NCI-H2196 (cell line): ENCODE data around the gene FABP3.
"Not testable (repeated sequence)": the region's sequence is repeated elsewhere in the genome, so short reads cannot be mapped to it uniquely, and the experiment has no call there.

Source experiments
- DNase-seq: peaks from one replicate; lab custom pipeline; 2025; ENCODE audit not compliant: unreplicated experiment; lab: John Stamatoyannopoulos, UW

The FABP3 gene

DNA sequence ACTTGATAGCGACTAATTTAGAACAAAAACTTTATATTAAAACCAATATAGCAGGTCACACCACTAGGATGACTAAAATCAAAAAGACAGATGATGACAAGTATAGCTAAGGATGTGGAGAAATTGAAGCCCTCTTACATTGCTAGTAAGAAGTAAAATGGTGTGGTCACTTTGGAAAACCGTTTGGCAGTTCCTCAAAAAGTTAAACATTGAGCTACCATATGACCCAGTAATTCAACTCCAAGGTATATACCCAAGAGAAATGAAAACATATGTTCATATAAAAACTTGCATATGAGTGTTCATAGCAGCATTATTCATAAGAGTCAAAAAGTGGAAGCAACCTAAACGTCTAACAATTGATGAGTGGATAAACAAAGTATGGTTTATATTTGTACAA lies 27.1 kb upstream of the FABP3 start:
- no peak for DNase-seq

DNA sequence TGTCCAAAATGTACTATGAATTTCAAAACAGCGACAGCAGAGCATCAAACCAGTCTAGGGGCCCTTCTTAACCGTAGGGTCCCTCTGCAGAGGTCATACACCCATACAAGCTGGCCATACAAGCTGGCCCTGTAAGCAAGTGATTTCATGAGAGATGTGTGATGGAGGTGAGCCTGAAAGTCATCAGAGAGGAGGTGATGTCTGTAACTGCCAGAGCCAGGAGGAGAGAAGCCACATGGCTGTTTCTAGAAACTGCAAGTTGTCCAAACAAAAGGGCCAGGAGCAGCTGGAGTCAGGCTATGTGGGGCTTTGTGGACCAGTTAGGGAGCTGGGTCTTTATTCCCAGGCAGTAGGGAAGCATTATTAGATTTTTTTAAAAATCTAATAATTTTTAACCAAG lies 25.4 kb upstream of the FABP3 start:
- DNase-seq = no peak

DNA sequence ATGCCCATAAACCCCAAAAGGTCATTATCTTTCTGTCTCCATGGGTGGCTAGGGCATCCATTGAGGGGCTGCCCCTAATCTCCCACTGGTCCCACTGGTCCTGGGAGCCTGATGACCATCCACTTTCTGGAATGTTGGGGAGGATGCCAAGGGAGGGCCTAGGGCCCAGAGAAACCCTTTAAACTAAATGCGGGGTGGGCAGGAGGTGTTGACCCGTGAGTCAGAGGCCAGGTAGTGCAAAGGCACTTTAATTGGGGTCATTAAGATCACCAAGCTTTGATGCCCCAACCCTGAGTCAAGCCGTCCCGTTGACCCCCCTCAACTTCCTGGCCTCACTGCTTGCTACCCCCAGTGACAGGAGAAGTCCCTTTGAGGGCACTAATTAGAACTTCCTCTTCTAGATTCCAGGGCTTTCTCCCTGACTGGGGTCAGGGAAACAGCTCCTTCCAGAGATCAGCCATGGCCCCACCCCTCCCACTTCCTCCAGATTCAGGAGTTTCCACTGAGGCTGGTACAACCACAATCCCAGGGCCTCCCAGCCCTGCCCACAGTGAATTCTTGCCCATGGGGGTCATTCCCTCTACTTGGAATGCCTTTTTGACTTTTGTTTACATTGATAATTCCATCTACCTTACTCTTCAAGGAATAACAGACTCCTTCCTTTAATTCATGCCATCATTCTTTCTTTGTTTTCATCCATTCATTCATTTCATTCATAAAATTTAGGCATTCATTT lies 24.7 kb upstream of the FABP3 start:
- no peak for DNase-seq

DNA sequence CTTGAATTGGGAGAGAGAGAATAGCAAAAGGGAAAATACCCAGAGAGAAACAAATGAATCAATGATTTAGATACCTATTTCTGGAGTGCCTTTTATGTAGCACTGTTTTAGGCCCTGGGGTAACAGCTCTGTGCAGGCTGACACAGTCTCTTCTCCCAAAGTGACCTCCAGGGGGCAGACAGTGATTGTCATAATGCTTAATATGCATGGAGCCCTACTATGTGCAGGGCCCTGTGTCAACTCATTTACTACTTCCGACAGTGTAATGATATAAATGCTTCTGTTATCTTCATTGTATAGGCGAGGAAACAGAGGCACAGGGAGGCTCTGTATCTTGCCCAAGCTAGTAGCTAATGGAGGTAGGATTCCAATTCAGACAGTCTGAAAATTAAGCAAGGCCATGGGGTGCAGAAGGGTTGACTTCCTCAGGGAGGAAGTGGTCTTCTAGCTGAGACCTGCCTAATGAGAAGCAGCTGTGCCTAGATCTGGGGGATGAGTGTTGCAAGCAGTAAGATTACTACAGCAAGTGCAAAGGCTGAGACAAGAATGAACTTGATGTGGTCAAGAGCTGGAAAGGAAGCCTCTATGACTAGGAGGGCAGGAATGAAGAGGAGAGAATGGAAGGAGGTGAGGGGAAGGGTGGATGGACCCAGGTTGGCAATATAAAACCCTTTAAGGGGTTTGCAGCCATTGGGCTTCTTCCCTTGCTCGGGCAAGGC lies 23.9 kb upstream of the FABP3 start:
- DNase-seq = no peak

DNA sequence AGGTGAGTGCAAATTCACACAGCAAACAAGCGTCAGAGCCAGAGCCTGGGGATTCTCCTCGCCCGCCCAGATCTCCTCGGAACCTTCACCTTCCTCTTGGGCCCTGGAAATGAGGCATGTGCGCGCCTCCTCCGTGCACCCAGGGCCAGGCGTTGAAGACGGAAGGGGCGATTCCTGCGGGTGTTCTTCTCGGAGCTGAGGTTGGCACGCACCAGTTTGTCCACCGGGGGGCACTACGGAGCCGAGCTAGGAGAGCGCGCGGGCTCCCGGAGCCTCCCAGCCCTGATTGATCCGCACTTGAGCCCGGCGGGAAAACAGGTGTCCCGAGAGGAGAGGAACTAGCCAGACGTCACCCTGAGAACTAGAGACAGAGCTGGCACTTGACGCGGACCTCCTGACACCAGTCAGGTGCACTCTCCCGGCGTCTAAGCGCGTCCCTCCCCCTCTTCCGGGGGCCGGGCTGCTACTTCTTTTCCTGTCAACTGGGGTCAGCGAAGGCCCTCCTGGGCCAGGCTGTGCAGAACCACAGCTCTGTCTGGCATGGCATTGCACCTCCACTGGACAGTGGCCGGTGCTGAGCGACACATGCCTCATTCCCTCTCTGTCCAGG lies 21.8 kb upstream of the FABP3 start:
- peak; percentile 98 for DNase-seq

DNA sequence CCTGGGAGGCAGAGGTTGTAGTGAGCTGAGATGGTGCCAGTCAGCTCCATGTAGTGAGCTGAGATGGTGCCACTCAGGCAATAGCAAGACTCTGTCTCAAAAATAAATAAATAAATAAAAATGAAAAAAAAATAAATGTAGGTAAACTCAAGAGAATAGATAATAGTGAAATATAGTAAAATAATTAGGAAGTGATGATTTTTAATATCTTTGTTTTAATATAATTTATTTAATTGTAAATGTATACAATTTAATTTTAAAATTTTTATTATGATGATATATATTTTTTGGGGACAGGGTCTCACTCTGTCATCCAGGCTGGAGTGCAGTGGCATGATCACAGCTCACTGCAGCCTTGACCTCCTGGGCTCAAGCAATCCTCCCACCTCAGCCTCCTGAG lies 20.6 kb upstream of the FABP3 start:
- DNase-seq = no peak

DNA sequence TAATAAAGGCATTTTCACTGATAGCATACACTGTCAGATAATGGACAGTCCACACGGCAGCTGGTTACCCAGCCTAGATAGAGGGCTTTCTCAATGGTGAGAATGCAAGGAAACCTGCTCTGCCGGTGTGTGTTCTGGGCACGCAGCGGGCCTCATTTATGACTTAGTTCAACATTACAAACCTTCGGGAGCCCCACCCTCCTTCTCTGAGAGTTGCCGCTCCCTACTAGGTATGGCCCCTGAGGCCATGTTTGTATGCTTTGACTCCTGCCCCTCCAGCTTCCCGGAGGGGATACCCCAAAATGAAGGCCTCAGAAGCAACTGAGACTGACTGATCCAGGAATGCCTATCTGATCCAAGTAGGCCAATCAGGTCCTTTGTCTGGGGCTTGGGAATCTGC lies 17.2 kb upstream of the FABP3 start:
- no peak for DNase-seq

DNA sequence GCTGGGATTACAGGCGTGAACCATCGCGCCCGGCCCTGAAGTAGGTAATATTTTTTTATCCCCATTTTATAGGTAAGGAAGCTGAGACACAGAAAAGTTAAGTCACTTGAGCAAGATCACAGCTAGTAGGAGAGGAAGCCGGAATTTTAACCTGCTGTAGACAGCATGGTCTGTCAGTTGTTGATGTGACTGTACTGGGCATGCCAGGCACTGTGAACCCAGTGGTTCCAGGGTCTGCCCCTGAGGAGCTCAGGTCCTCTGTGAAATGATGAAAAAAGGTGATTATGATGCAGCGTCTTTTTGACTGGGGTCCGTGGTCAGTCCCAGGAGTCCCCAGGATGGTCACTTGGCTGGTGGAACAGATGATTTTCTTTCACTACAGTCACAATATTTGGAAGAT lies 16.7 kb upstream of the FABP3 start:
- DNase-seq = no peak

DNA sequence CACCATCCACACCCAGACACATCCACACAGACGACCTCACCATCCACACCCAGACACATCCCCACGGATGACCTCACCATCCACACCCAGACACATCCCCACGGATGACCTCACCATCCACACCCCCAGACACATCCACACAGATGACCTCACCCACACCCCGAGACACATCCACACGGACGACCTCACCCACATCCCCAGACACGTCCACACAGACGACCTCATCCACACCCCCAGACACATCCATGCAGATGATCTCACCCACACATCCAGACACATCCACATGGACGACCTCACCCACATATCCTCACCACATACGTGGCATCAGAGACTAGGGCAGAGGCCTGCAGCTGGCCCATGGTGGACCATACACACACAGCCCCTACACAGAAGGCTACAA lies 14.7 kb upstream of the FABP3 start:
- DNase-seq = no peak

DNA sequence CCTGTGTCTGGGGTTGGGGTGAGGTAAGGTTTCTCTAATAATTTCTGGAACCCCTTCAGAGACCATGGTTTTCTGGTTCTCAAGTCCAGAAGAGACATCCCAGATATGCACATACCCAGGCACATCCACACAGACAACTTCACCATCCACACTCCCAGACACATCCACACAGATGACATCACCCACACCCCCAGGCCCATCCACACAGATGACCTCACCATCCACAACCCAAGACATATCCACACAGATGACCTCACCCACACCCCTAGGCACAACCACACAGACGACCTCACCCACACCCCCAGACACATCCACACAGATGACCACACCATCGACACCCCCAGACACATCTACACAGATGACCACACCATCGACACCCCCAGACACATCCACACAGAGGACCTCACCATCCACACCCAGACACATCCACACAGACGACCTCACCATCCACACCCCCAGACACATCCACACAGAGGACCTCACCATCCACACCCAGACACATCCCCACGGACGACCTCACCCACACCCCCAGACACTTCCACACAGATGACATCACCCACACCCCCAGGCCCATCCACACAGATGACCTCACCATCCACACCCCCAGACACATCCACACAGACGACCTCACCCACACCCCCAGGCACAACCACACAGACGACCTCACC lies 13.8 kb upstream of the FABP3 start:
- not testable (repeated sequence) for DNase-seq

DNA sequence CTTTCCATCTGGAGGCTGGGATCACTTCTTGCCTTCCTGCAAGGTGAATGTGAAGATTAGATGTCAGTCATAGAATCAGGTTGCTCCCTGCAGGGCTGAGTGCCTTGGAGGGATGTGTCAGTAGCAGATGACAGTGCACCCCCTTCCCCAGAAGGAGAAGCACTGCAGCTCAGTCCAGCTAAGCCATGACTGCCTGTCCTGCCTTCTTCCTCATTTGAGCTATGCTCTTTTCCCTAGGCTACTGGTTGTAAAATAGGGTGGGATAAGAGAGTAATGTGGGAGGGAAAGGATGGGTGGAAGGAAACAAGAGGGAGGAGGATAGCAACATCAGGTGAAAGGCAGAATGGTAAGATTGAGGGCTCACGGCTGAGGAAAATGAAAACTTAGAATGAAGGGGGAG lies 11.1 kb upstream of the FABP3 start:
- DNase-seq = no peak

DNA sequence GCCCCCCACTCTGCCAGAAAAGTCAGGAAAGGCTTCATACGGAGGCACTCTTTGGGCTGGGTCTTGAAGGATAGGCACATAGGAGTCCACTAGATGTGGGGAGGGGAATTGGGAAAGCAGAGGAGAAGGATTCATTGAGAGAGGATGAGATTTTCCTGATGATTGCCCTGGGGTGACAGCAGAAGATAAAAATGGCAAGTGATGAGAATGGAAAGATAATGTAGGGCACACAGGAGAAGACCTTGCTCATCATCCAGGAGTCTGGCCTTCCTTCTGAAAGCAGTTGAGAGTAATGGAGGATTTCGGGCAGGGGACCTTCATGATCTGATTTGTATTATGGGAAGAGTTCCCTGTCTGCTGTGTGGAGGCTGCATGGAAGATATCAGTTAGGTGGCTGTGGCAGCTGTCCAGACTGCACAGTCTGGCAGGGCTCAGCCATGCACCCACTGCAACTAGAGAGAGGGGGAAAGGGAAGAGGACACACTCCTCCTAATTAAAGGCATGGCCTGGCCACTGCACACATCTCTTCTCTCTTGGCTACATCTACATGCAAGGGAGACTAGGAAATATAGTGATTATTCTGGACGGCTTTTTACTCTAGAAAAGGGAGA lies 9.6 kb upstream of the FABP3 start:
- DNase-seq = no peak

DNA sequence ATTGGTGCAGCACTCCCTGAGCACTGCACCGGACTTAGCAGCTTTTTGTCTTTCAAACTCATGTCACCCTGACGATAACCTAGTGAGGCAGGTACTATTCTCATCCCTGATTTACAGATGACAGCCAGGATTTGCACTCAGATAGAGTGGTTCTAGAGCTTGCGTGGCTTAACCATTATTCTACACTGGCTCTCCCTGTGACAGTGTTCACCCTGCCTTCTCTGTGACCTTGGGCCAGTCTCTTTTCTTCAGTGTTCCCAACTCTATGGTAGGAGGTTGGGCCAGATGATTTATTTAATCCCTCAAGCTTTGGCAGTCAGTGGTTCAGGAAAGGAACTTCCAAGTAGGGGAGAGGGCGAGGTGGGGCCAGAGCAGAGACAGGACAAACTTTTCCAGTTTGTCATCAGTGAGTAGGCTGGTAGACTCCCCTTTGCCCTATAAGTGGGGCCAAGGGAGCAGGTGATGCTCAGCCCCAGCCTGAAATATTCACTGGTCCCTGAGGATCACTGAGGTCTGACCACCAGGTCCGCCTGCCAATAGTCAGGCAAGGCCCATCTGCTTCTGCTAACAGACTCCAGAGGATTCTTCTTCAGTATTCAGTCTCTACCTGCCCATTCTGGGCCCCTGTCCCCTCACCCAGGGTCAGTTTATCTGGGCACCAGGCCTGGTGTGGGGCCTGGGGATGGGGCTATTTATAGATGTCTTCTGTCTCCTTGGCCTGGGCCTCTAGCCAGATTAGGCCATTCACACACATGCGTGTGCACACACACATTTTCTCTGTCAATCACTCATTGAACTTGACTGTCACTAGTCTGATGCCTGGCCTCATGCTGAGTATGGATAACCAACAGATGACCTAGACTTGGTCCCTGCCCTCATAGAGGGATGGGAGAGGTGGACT lies 8.8 kb upstream of the FABP3 start:
- DNase-seq = no peak

DNA sequence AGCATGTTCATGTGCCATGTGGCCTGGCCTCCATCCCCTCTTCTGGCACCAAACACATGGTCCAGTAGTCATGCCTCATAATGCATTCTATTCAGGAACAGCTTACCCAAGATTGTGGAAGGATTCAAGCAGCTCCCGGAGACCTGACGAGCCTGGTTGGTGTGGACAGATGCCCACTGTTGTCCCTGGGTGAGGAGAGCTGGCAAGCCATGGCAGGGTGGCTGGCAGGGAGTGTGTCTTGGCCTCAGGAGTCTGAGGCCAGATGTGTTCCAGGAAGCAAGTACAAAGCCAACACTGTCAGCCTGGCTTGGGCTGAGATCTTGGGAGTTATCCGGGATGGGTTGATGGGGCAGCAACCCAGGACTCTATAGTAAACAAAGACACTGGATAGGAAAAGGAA lies 7.3 kb upstream of the FABP3 start:
- DNase-seq = no peak

DNA sequence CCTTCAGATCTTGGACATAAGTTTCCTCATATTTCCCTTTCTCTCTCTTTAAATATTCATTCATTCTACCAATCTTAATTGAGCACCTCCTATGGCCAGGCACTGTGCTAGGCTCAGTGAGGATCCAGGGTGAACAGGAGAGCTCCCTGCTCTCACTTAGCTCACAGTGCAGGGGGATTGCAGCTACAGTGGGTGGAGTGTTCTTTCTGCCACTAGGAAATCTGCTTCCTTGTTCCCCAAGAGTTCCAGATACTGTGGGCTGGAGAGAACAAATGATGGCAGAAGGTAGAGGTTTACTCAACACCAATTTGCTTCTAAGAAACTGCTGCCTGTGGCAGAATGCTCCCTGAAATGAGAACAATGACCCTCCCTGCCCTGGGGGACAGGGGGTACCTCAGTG lies 5.1 kb upstream of the FABP3 start:
- DNase-seq = no peak

DNA sequence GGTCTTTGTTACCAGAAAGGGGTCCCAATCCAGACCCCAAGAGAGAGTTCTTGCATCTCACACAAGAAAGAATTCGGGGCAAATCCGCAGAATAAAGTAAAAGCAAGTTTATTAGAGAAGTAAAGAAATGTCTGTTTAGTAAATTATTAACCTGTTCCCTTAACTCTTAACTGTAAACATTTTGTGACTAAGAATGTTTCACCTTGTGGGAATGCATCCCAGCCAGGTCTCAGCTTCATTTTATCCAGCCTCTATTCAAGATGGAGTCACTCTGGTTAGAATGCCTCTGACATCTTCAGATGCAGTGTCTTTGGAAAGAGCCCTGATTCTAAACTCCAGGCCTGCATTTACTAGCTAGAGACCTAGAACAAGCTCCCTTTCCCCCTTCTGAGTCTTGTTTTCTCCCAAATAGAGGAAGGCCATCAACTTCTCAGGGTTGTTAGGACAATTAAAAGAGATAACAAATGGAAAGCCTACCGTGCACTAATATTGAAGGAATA lies 4.5 kb upstream of the FABP3 start:
- DNase-seq = no peak

DNA sequence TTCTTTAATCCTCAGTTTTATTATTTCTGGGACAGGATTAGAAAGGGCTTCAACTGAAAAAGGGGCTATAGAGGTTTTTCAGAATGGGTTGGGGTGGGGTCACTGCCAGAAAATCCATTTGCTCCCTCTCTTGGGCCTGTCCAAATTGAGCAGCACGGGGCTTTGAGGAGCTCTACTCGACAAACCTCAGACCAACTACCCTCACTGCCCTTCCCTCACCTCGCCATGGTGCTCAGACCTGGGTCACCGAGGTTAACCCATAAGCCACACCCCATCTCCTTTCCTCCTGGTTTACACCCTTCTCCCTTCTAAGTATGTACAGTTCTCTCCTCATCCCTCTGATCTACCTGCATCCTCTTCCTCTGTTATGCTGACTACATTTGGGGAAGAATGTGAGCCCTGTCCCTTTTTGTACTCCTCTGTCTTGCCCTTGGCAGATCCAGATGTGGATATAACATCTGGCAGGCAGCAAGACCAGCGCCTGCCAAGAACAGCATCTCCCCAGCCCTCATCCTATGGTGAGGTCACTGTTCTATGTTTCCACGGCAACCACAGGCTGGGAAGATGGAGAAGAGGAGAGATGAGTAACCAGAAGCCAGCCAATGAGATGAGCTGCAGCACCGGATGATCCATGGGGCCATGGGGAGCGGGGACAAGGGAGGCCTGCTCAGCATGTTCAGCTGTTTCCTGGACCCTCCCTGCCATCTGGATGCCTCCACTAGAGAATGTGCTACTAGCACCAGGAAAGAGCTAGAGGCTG lies 3.7 kb upstream of the FABP3 start:
- DNase-seq = peak; percentile 73

DNA sequence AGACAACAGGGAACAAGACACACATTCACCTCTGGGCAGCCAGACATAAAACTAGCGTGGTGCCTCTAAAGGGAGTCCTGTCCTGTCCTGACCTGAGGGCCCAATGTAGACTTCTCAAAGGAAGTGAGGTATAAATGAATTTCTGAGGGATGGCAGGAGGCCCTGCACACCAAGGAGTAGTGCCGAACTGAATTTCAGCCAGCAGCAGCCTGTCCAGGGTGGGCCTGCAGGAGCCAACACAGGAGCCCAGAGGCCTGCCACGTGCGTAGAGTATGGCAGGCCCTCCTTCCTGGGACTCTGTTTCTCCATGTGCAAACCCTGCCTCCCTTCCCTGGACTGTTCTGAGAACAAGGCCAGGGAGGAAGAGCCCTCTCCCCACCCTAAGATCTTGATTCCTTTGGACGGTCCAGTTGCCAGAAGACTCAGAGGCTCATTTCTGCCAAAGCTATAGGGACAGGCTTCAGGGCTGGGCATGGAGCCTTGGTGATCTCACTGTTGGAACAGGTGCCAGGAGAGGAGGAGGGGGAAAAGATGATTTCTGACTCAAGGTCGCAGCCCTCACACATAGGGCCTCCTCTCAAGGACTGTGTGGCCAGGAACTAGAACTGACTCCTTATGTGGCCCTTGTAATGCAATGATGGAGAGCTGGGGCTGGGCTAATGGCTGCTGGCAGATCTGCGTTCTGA lies 1.8 kb upstream of the FABP3 start:
- DNase-seq = peak; percentile 29

DNA sequence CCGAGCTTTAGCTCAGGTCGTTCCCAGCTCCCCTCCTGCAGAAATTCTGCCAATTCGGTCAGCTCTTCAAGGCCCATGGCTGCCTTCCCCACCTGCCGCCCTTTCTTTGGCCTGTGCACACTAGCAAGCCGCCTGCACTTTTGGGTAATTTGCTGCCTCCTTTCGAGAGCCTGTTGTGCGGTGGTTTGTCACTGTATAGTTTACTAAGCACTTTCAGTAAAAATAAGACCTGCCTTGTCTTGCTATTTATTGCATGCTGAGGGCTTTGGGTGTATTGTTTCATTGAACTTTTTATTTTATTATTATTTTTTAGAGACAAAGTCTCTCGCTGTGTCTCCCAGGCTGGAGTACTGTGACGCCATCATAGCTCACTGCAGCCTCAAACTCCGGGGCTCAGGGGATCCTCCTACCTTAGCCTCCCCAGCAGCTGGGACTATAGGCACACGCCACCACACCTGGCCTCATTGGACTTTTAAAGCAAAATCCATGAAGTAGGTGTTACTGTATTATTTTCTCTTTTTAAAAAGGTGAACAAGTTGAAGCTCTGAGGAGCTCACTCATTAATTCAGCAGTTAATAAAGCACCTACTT lies 1.1 kb upstream of the FABP3 start:
- no peak for DNase-seq
